ENCODE results near the gene FOXP1.
"Not testable (repeated sequence)": the region's sequence is repeated elsewhere in the genome, so short reads cannot be mapped to it uniquely, and the experiment has no call there.

Gene FOXP1

DNA sequence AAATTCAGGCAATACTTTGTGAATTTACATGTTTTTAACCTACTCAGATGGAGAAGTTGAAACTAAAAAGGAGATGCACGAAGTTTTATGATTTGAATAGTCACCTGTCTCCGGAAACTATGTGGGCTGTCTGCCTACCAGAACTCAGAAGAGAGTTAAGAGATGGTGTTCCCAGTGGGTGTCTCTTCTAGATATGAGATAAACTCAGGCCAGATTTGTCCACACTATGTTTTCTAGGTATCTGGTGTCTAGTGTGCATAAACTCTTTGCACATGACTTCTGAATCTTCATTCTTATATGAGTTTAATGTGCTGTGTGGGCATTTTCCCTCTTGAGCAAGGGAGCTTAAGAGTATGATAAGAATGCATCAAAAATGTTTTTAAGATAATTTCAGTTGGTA lies 222.8 kb downstream of the FOXP1 start:
- no peak for DNase-seq

DNA sequence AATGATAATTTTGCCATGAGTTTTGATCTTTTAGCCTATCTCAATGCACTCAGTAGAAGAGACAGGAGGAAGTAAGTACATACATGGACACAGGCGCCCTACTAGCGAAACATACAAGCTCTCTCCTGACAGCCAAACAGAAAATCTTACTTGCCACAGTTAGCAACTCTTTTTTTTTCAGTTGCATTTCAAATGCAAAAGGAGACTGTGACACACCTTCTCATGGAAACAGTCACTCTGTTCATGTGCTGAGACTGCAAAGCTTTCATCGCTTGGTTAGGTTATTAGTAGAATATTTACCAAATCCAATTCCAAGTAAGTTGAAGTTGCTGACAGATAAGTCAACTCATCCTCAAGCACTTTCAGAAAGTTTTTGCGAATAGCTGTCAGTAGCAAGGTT lies 223.3 kb downstream of the FOXP1 start:
- no peak for DNase-seq

DNA sequence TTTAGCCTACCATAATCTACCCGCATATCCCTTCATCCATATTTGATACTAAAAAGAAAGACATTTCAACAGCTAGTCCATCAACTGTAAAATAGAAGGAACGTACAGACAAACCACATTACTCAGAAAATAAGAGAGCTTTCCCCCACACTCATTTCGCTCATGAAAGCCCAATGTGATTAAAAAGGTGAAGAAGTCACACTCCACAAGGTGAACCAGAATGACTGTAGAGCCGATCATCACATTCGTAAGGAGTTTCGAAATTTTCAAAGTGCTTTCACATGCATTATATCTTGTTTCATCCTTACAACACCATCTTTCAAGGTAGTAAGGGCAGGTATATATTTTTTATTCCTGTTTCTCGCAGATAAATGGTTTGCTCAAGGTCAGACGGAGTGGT lies 225.3 kb downstream of the FOXP1 start:
- DNase-seq: no peak

DNA sequence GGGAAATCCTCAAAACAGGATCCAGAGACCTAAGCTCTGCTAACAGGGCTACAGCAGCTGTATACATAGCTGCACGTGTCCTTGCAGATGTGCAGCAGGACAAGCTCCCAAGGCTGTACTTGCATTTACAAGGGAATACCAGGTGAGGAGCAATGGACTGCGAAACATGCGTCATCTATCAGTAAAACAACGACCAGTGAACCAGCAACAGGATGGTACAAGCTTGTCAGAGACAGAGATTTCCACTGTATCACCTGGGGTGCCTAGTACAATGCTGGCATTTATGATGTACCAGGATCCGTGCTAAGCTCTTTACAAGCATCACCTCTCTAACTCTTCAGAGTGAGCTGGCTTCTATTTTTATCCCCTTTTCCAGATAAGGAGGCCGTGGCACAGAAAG lies 227.3 kb downstream of the FOXP1 start:
- DNase-seq: no peak

DNA sequence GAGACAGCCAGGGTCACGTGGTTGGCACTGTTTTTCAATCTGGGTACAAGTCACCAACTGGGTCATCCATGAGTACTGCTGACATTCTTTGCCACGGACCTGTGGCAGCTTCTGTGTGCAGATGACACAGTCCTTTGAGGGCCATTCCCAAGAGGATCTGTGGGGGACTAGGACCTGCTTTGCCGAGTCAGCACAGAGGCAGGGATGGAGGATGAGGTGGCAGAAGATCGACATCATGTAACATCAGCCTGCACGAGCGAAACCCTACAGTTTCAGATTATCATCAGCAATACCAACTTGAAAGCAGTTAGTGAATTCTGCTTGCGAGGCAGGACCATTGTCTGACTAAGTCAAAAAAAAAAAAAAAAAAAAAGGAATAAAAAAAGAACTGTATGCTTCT lies 227.7 kb downstream of the FOXP1 start:
- DNase-seq: no peak

DNA sequence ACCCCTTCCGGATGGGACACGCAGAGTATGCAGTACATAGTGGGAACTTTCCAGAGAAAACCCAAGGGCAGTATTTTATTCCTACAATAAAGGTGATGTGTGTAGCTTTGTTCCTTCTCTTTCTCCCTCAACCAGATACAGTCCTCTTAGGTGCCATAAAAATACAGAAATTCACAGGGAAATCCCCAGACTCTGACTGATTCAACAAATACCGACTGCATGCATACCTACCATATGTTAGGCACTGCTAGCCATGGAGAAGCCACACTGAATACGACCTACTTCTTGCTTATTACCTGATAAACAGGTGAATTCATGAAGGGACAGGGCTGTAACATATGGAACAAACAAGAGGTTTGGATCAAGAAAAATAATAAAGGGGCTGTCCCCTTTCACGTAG lies 228.5 kb downstream of the FOXP1 start:
- no peak for DNase-seq

DNA sequence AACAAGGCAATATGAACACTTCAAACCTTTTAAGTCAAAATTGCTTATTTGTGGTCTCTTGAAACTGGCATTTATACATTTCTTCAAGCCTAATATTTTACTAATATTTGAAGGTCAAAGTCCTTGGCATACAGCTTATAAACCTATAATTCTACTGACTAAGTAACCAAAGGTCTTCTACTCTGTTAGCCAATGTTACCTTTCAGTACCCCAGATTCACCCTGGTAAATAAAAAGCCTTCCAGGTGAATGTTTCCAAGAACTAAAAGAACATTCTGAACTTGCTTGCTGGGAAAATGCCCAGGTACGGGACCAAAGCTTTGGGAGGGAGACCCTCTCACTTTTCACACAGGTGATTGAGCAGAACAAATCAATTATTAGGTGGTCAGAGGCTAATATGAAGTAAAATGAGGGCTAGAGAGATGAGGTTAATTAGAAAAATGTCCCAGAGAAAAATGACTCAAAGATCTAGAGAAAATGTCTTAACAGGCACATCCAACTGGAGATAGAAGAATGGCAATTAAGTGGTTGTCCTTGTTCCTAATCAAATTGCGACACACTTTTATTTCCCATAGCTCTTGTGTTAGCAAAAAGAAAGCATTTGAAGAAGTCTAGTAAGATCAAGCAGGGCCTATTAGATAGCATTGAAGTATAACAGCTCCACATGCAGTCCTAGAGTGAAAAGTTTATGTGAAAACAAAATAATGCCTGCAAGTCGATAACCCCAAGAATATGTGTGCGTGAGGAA lies 232.0 kb downstream of the FOXP1 start:
- no peak for DNase-seq

DNA sequence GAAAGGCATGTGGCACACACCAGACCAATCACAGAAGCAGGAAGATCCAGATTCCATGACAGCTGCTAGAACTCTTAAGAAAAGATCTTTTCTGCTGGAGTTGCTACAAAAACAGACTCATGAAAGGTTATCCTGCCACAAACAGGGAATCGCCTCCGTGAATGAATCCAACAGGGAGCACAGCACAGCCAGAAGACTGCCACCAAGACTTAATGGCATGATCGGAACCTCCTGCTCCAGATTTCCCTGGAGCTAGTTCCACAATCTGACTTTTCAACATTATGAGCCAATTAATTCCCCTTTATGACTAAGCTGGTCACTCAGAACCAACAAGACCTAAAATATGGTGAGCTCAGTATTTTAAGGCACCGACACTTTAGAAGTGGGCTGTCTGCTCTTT lies 232.5 kb downstream of the FOXP1 start:
- DNase-seq: no peak

DNA sequence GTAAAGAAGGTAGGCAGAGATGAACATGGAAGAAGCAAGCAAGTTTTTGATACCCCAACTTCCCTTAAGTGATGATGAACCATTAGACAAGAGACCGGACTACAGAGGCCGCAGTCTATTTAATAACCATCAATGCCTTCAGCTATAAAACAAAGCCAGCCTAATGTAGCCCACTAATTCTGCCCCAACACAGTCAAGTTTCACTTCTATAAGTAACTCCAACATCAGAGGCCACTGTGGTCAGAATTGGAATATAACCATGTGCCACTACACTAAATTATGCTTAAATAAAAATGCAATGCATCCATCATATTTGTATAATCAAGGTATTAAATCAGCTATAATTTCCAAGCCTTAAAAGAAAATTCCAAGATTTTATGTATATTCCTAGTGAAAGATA lies 234.7 kb downstream of the FOXP1 start:
- DNase-seq: no peak

DNA sequence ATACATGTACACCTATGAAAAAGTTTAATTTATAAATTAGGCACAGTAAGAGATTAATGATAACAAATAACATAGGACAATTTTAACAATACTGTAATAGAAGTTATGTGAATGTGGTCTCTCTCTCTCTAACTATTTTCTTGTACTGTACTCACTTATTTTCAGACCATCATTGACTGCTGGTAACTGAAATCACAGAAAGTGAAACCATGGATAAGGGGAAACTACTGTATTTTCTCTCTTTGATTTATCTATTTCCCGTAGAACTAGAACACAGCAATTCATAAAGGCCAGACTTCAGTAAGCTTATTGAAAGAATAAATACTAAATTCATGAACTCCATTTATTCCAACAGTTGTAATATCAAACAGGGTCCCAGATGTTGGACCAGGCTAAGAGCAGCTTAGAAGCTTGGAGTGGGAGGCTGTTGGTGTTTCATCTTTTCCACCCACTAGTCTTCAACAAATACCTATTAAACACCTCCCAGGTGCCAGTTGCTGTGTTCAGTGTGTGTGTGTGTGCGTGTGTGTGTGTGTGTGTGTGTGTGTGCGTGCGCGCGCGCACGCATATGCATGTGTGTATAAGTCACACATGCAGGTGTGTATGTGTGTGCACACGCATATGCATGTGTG lies 235.4 kb downstream of the FOXP1 start:
- no peak for DNase-seq

DNA sequence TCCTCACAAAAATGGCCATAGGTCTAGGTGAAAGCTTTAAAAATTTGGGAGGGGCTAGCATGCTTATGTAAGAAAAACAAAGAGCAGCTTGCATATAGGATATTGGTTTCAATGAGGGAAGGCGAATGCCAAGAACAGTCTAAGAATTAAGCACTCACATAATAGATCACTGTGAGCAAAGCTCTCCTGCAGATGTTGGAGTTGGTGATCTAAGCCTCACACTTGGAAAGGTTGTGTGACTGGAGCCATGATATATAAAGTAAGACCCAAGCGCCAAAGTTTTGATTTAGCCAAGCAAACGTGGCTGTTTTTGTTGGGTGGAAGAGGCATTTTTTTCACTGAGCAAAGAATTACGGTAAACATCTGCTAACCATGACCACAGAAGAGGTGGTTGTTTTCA lies 237.5 kb downstream of the FOXP1 start:
- no peak for DNase-seq

DNA sequence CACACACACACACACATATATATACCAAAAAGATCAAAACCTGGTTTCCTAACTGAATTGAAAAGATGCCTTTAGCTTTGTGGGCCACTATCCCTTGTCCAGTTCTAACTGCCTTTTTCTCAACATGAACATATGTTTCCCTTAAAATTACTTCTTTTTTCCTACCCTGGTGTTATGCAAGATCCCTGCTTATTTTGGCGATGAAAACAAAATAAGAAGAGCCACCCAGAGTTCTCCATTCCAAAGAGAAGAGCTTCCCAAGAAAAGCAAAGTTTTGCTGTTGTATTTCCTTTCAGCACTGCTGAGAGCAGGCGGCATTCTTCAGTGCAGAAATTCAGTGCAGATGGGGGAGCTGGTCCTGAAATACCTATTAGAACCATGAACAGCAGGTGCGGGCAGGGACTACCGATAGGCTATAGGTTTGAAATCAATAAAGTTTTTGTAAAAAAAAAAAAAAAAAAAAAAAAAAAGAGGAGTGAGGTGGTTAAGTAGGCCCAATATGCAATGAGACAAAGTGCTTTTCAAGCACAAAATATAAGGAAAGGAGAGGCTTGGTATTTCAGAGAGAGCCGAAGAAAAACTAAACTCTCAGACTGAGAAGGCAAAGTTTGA lies 238.0 kb downstream of the FOXP1 start:
- DNase-seq: no peak

DNA sequence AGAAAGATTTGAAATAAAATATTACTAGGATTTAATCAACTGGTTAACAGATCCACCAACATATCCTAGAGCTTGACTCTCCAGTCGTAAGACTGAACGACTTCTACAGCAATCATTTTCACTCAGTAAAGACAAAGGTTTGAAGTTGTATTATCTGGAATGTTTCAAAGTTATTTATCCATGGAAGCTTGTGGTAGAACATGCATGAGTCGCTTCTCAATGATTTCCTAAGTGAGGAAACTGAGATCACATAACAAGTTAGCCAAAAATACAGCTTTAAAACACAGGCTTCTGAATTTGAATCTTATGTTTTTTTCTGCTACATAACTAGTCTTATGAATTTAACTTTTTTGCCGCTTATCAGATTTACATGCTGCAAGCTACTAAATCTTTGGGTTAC lies 241.8 kb downstream of the FOXP1 start:
- no peak for DNase-seq

DNA sequence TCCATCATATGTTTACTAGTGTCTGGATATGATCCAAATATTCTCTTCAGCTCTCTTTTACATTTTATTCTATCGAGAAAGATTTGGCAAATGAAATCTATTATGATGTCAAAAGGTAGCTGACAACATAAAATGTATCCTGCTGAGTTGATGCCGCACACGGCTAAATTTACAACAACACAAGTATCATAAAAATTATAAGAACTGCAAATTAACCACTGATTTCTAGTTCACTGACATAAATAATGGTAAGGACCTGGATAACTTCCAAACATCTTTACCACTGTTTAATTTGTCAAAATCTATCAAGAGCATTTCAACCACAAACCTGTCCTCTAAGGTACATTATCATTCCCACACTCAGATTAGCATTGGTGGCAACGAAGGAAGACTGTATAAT lies 244.5 kb downstream of the FOXP1 start:
- no peak for DNase-seq

DNA sequence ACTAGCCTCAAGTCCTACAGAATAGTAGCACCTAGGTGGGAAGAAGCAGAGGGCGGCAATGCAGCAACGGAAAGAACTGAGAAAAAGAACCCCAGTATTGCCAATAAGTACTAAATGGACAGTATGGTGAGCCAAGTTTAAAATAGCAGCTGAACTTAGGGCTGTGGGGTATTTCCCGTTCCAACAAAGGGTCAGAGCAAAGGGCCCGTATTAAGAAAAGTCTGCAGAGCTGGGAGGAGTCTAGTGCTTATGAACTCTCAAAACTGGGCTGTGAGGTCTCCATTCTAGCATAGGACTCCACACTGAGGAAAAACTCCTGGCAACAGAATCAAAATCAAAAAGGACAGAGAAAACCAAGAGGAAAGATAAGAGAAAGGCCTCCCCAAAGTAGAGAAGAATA lies 250.7 kb downstream of the FOXP1 start:
- DNase-seq: no peak

DNA sequence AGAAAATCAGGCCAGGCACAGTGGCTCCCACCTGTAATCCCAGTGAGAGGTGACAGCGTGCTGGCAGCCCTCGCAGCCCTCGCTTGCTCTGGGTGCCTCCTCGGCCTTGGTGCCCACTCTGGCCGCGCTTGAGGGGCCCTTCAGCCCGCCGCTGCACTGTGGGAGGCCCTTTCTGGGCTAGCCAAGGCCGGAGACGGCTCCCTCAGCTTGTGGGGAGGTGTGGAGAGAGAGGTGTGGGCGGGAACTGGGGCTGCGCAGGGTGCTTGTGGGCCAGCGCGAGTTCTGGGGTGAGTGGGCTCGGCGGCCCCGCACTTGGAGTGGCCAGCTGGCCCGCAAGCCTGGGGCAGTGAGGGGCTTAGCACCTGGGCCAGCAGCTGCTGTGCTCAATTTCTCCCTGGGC lies 252.6 kb downstream of the FOXP1 start:
- DNase-seq: no peak

DNA sequence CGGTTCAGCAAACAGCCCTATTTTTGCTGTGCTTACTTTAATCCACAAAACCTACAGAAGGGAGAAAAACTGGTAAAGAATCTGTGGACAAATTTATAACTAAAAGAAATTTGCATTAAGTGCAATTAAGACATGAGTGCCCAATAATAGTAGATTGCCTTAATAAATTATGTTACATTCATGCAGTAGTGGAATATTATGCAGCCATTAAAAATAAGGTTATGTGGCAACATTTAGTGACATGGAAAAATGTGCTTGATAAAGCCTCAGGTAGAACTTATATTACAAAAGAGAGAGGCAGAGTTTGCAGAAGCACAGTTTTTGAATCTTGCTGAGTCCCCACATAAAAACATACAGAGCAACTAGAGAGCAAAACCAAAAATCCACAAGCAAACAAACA lies 253.0 kb downstream of the FOXP1 start:
- no peak for DNase-seq

DNA sequence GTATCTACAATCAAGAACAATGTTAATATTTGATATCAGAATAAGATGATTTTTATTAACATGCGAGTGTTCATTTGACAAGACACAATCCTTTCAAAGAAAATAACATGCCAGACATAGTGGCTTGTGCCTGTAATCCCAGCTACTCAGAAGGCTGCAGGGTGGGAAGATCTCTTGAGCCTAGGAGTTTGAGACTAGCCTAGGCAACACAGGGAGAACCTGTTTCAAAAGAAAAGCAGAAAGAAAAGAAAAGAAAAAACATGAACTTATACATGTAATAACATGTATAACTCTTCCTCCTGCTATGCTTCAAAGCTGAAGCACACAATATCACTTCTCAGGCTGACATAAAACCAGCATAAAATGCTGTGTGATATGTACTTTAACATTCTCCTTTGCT lies 253.7 kb downstream of the FOXP1 start:
- DNase-seq: no peak

DNA sequence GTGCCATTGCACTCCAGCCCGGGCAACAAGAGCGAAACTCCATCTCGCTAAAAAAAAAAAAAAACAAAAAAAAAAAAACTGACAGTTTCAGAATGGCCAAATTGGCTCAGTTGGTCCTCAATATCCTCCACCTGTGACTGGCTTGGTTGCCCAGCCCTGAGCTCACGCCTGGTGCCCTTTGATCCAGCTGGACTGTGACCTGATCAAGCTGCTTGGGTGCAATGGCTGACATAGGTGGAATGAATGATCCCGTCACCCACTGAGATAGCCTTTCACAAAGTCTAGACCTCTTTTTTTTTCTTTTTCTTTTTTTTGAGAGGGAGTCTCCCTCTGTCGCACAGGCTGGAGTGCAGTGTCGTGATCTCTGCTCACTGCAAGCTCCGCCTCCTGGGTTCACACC lies 254.6 kb downstream of the FOXP1 start:
- no peak for DNase-seq

DNA sequence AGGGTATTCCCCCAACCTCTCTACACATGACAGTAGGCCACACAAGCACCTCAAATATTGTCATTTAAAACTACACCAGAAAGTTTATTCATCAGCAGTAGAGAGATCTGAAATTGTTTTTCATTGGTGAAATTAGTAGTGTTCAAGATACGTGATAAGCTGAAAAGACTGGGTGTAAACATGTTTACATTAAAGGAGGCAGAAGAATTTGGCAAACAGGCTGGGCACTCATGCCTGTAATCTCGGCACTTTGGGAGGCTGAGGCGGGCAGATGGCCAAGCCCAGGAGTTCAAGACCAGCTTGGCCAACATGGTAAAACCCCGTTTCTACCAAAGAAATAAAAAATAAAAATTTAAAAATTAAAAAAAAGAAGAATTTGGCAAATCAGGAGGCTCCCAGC lies 255.6 kb downstream of the FOXP1 start:
- DNase-seq: no peak

DNA sequence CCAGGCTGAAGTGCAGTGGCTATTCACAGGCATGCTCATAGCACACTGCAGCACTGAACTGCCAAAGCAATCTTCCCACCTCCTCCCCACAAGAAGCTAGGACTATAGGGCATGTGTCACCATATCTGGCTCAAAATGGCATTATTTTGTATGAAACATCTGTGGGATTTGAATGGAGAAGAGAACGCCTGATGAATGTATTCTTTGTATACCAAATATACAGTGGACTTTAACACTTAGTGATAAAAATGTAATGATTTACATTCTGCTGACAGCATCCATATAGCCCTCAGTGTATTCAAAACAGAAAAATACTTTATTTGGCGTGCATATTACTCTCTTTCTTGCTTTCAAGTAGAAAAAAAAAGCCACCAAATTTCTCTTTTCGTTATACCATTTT lies 257.8 kb downstream of the FOXP1 start:
- no peak for DNase-seq

DNA sequence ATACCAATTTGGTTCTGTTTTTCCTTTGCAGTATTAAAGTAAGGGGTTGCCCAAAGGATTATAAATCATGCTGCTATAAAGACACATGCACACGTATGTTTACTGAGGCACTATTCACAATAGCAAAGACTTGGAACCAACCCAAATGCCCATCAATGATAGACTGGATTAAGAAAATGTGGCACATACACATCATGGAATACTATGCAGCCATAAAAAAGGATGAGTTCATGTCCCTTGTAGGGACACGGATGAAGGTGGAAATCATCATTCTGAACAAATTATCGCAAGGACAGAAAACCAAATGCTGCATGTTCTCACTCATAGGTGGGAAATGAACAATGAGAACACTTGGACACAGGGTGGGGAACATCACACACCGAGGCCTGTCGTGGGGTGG lies 259.3 kb downstream of the FOXP1 start:
- not testable (repeated sequence) for DNase-seq

DNA sequence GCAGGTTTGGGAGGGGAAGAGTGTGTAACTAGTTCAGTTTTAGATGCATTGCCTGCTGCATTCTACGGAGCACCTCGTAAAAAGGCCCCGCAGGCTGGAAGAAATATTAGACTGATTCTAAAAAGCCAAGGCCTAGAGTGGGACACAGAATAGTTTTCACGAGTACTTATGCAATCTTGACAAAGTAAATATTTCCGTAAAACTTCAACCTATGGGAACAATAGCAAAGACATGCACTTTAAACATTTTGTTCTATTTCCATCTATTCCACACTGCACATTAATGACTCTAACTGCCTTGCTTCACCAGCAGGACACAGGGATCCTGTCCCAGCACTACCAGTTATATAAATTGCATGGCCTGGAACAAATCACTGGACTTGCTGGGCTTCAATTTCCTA lies 260.0 kb downstream of the FOXP1 start:
- no peak for DNase-seq

DNA sequence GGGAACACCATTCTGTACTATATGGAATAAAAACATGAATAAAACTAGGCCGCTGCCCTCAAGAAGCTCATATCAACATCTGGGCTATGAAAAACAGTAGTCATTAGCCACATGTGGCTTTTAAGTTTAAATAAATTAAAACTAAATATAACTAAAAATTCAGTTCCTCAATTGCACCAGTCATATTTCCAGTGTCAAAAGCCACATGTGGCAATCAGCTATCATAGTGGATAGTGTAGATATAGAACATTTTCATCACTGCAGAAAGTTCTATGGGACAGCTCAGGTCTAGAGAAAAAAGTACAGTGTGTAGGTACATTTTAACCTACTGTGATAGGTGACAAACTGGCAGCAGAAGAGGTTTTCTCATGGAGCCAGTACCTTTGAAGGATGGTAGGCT lies 261.4 kb downstream of the FOXP1 start:
- peak; percentile 52 for DNase-seq

DNA sequence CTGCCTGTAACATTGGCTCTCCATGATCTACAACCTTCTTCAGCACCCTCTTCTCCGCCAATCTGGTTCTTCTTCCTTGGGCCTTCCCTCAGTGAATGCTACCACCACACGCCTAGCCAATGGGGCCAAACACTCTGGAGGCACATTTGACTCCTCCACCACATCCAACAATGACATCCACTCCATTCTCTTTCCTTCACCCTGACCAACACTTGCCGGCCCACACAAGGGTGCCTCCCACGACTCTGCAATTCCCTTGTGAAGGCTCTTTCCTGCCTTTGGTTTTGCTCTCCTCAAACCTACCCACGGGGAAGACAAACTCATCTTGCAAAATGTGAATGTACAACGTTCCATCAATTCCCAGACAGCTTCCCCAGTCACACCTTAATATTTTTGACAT lies 263.8 kb downstream of the FOXP1 start:
- DNase-seq: no peak
